Measurements from ENCODE around the gene UBLCP1. TPM values are rescaled to one million over a fixed set of nuclear protein-coding genes. Genes with fewer than 3 reads are reported as not detected.

The UBLCP1 gene
- total RNA-seq, 2 experiments from 2014 or later = 11.3 to 24.9 TPM

DNA sequence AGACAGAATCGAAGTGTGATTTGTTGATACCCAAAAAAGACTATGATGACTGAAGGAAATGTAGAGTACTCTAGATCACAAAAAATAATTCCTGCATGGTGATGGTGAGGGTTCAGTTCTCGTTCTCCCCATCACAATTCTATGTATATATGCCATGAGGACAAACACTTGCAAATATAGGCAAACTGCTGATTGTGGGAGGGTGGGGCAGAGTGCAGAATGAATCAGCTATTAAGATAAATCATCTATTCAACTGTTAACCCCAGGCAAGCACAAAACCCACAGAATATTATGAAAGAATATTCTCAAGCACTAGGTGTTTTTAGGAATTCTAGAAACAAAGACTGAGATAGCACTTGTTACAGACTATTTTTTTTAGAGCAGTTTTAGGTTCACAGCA lies 13.9 kb upstream of the UBLCP1 start:
- ChIA-PET CTCF (ENCODE audit: unreplicated experiment) (no interaction called here), POLR2A (interaction anchor here (1.0 kb wide), 1 partner anchor 18 kb away, joined by 3 read pairs; no protein-coding TSS in a partner anchor)
- no TSS peak for BruUV-seq (replicated peaks)
- no peaks in the 10 kb centered on the region for H3K36me3 ChIP-seq (ENCODE audit: insufficient read depth, low read length)
- H3K27ac ChIP-seq (ENCODE audit: low read depth, low read length, poor library complexity, severe bottlenecking) = no peak overlapping the region
- H4K20me1 ChIP-seq (ENCODE audit: insufficient read depth, low read length) = no peaks in the 10 kb centered on the region
- no peak overlapping the region for H2AFZ ChIP-seq (ENCODE audit: low read length)
- H3K9me3 ChIP-seq (ENCODE audit: low read length) = no peaks in the 10 kb centered on the region
- intact Hi-C loops (cut with micrococcal nuclease; ENCODE audit: unreplicated experiment) = no loop called here
- H3K4me2 ChIP-seq (ENCODE audit: low read length) = no peak overlapping the region
- H3K79me2 ChIP-seq (ENCODE audit: insufficient read depth, low read depth, low read length) = no peaks in the 10 kb centered on the region
- DNase-seq (ENCODE audit: low spot score) = no peak
- no peak overlapping the region for H3K4me3 ChIP-seq (ENCODE audit: low read depth, low read length, poor library complexity, severe bottlenecking)
- TF ChIP-seq, protein P1, sequence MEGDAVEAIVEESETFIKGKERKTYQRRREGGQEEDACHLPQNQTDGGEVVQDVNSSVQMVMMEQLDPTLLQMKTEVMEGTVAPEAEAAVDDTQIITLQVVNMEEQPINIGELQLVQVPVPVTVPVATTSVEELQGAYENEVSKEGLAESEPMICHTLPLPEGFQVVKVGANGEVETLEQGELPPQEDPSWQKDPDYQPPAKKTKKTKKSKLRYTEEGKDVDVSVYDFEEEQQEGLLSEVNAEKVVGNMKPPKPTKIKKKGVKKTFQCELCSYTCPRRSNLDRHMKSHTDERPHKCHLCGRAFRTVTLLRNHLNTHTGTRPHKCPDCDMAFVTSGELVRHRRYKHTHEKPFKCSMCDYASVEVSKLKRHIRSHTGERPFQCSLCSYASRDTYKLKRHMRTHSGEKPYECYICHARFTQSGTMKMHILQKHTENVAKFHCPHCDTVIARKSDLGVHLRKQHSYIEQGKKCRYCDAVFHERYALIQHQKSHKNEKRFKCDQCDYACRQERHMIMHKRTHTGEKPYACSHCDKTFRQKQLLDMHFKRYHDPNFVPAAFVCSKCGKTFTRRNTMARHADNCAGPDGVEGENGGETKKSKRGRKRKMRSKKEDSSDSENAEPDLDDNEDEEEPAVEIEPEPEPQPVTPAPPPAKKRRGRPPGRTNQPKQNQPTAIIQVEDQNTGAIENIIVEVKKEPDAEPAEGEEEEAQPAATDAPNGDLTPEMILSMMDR (conservative IDR thresholded peaks at IDR 0.05; ENCODE audit: low read length) = no peak
- TF ChIP-seq EZH2phosphoT487 (IDR thresholded peaks at IDR 0.05; ENCODE audit: borderline replicate concordance, low read depth, low read length) = no peak
- H3K9me2 ChIP-seq (ENCODE audit: insufficient read depth, low read length) = no peaks in the 10 kb centered on the region
- H3K4me1 ChIP-seq (ENCODE audit: insufficient read depth, low read length, poor library complexity, severe bottlenecking) = no peaks in the 10 kb centered on the region

DNA sequence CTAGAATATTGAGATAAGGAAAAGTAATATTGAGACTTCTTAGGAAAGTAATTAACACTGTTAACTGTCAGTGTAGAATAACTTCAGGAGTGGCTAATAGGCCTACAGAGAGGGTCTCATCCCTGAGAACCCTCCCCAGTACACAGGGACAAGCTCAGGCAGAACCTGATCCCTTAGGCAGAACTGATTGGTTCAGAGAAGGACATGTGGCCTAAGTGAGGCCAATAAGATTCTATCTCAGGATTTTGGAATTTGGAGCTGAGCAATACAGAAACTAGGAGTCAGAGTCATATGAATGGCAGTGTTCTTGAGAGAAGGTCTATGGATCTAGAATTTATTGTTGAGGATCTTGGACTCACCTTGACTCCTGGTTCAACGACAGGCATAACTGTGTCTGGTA lies 10.9 kb upstream of the UBLCP1 start:
- H3K9me2 ChIP-seq (ENCODE audit: insufficient read depth, low read length) = no peaks in the 10 kb centered on the region
- H3K79me2 ChIP-seq (ENCODE audit: insufficient read depth, low read depth, low read length) = no peaks in the 10 kb centered on the region
- no peak for TF ChIP-seq EZH2phosphoT487 (IDR thresholded peaks at IDR 0.05; ENCODE audit: borderline replicate concordance, low read depth, low read length)
- TF ChIP-seq, protein P1 (conservative IDR thresholded peaks at IDR 0.05; ENCODE audit: low read length) = no peak
- CTCF ChIA-PET (ENCODE audit: unreplicated experiment) = interaction anchor here (0.5 to 0.6 kb wide), 2 partner anchors 43 to 160 kb away, joined by 4 to 5 read pairs; no protein-coding TSS in a partner anchor
- no peak overlapping the region for H3K27ac ChIP-seq (ENCODE audit: low read depth, low read length, poor library complexity, severe bottlenecking)
- no peak overlapping the region for H3K4me3 ChIP-seq (ENCODE audit: low read depth, low read length, poor library complexity, severe bottlenecking)
- no peaks in the 10 kb centered on the region for H3K4me1 ChIP-seq (ENCODE audit: insufficient read depth, low read length, poor library complexity, severe bottlenecking)
- no peaks in the 10 kb centered on the region for H3K9me3 ChIP-seq (ENCODE audit: low read length)
- H4K20me1 ChIP-seq (ENCODE audit: insufficient read depth, low read length) = no peaks in the 10 kb centered on the region
- DNase-seq (ENCODE audit: low spot score) = no peak
- POLR2A ChIA-PET = interaction anchor here (0.5 to 1.4 kb wide), 5 partner anchors 10 to 1488 kb away, joined by 3 to 5 read pairs (median 3); no protein-coding TSS in a partner anchor
- H3K4me2 ChIP-seq (ENCODE audit: low read length) = no peak overlapping the region
- H2AFZ ChIP-seq (ENCODE audit: low read length) = no peak overlapping the region
- BruUV-seq (replicated peaks) = no TSS peak
- H3K36me3 ChIP-seq (ENCODE audit: insufficient read depth, low read length) = no peaks in the 10 kb centered on the region
- intact Hi-C loops (cut with micrococcal nuclease; ENCODE audit: unreplicated experiment) = no loop called here

DNA sequence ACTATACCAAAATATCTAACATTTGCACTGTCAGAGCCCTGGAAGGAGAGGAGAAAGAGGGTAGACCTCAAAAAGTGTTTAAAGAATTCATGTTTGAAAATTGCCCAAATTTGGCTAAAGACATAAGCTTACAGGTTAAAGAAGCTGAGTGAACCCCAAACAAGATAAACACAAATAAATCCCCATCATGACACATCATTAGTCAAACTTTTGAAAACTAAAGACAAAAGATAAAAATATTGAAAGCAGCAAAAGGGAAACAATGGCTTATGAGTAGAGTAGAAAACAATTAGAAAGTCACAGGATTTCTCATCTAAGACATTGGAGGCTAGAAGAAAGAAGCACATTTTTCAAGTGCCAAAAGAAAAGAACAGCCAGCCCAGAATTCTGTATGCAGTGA lies 6.1 kb upstream of the UBLCP1 start:
- POLR2A ChIA-PET = no interaction called here
- H3K36me3 ChIP-seq (ENCODE audit: insufficient read depth, low read length) = no peaks in the 10 kb centered on the region
- CTCF ChIA-PET (ENCODE audit: unreplicated experiment) = no interaction called here
- H3K79me2 ChIP-seq (ENCODE audit: insufficient read depth, low read depth, low read length) = no peaks in the 10 kb centered on the region
- no peak overlapping the region for H3K27ac ChIP-seq (ENCODE audit: low read depth, low read length, poor library complexity, severe bottlenecking)
- peaks cover under 1% of the 10 kb centered on the region for H3K4me1 ChIP-seq (ENCODE audit: insufficient read depth, low read length, poor library complexity, severe bottlenecking)
- no peak overlapping the region for H3K4me3 ChIP-seq (ENCODE audit: low read depth, low read length, poor library complexity, severe bottlenecking)
- H2AFZ ChIP-seq (ENCODE audit: low read length) = no peak overlapping the region
- no peak for DNase-seq (ENCODE audit: low spot score)
- intact Hi-C loops (cut with micrococcal nuclease; ENCODE audit: unreplicated experiment) = no loop called here
- no peak overlapping the region for H3K4me2 ChIP-seq (ENCODE audit: low read length)
- no peaks in the 10 kb centered on the region for H3K9me2 ChIP-seq (ENCODE audit: insufficient read depth, low read length)
- TF ChIP-seq, protein P1 (conservative IDR thresholded peaks at IDR 0.05; ENCODE audit: low read length) = no peak
- no peak for TF ChIP-seq EZH2phosphoT487 (IDR thresholded peaks at IDR 0.05; ENCODE audit: borderline replicate concordance, low read depth, low read length)
- no TSS peak for BruUV-seq (replicated peaks)
- H3K9me3 ChIP-seq (ENCODE audit: low read length) = no peaks in the 10 kb centered on the region
- no peaks in the 10 kb centered on the region for H4K20me1 ChIP-seq (ENCODE audit: insufficient read depth, low read length)
